Stimulated activated CD4-positive, alpha-beta T cell treated with anti-CD3 and anti-CD28 coated beads, Interleukin-12 subunit alpha, Interleukin-12 subunit beta, amount 100 ng/mL, for 4 hours (primary cell): ENCODE results near the gene ARL17B.
"Not testable (repeated sequence)": the region's sequence is repeated elsewhere in the genome, so short reads cannot be mapped to it uniquely, and the experiment has no call there.

ENCODE experiments used
- DNase-seq: peaks from one replicate; pipeline ENCODE4 v3.0.0-alpha.2; 2020

The ARL17B gene

DNA sequence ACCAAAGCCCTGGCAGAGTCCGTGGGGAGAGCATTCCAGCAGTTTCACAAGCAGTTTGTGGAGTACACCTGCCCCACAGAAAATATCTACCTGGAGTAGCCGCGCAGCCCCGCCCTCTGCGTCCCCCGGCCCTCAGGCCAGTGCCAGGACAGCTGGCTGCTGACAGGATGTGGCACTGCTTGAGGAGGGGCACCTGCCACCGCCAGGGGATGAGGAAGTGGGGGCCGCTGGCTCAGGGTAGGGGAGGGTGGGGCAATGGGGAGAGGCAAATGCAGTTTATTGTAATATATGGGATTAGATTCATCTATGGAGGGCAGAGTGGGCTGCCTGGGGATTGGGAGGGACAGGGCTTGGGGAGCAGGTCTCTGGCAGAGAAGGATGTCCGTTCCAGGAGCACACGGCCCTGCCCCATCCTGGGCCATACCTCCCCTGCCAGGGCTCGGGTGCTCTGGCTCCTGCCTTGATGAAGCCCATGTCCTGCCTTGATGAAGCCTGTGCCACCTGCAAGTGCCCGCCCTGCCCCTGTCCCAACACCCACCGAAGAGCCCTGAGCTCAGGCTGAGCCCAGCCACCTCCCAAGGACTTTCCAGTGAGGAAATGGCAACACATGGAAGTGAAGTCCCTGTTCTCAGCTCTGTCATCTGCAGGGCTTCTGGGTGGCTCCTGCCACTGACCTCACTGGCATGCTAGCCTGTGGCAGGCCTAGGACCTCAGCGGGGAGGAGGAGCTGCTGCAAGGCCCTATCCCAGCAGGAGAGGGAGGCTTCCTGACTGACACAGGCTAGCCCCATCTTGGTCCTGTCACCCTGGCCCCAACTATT lies 116.4 kb downstream of the ARL17B start:
- DNase-seq, result not testable (repeated sequence)

DNA sequence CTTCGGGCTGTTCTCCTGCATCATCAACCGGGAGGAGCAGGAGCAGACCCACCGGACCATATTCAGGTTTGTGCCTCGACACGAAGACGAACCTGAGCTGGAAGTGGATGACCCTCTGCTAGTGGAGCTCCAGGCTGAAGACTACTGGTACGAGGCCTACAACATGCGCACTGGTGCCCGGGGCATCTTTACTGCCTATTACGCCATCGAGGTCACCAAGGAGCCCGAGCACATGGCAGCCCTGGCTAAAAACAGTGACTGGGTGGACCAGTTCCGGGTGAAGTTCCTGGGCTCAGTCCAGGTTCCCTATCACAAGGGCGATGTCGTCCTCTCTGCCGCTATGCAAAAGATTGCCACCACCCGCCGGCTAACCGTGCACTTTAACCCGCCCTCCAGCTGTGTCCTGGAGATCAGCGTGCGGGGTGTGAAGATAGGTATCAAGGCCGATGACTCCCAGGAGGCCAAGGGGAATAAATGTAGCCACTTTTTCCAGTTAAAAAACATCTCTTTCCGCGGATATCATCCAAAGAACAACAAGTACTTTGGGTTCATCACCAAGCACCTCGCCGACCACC lies 117.1 kb downstream of the ARL17B start:
- not testable (repeated sequence) for DNase-seq

DNA sequence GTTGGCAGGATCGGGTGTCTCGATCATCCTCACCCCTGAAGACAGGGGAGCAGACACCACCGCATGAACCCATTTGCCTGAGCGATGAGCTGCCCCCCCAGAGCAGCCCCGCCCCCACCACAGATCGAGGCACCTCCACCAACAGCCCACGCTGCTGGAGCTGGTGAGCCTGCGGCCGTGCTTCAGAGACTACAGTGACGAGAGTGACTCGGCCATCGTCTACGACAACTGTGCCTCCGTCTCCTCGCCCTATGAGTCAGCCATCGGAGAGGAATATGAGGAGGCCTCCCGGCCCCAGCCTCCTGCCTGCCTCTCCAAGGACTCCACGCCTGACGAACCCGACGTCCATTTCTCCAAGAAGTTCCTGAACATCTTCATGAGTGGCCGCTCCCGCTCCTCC lies 117.6 kb downstream of the ARL17B start:
- not testable (repeated sequence) for DNase-seq

DNA sequence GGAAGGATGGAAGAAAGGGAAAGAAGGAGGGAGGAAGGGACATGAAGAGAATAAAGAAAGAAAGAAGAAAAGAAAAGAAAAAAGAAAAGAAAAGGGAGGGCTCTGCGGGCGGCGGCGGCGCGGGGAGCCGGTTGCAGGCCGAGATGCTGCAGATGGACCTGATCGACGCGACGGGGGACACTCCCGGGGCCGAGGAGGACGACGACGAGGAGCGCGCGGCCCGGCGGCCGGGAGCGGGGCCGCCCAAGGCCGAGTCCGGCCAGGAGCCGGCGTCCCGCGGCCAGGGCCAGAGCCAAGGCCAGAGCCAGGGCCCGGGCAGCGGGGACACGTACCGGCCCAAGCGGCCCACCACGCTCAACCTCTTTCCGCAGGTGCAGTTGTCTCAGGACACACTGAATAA lies 118.1 kb downstream of the ARL17B start:
- not testable (repeated sequence) for DNase-seq

DNA sequence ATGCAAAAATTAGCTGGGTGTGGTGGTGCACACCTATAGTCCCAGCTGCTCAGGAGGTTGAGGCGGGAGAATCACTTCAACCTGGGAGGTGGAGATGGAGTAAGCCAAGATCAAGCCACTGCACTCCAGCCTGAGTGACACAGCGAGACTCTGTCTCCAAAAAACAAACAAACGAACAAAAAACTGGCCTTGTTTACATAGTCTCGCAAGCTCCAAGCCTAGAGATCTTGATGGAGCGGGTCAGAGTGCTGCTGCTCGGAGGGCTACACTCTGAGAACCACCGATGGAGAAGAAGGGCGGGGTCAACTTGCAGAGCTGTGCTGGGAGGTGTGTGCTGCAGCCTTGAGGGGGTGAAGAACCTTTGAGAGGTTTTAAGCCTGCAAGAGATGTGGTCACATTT lies 130.2 kb downstream of the ARL17B start:
- DNase-seq, result not testable (repeated sequence)

DNA sequence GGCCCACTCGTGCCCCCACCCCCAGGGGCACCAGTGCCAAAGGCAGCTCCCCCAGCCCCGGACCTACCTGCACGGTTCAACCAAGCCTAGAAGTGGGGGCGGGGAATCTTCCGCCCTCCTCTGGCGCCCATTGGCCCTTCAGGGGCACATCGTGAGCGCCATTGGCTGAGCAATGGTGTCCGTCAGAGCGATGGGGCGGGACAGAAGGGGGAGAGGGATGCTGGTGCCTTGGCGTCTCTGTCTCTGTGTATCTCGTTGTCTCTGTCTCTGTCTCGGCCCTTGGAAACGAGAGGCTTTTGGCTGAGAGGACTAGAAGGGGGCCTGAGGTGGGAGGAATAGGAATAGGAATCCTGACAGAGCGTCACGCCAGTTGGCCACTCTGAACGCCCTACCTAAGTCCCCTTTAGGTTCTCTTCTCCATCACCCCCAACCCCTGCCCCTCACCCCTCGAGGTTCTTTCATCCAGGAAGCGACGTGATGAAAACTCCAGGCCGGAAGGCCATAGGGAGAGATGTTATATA lies 136.2 kb downstream of the ARL17B start:
- DNase-seq, result peak; percentile 93

DNA sequence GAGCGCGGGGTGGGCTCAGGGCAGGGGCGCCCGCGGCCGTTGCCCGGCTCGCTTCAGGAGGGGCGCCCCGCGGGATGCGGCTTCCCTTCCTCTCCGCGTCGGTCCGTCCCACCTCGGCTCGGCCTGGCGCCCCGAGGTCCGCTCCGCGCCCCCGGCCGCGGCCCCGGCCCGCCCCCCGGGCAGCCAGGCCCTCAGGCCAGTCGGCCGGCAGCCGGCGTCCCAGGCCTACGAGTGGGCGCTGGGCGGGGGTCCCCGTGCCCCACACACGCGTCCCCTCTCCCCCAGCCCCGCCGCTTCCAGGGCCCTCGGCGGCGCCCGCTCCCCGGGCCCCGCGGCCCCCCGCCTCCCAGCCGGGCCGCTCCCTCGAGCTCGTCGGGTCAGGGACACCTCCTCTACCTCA lies 136.7 kb downstream of the ARL17B start:
- not testable (repeated sequence) for DNase-seq
